Measurements from ENCODE around the gene AHRR. TPM values are rescaled to one million over a fixed set of nuclear protein-coding genes. Genes with fewer than 3 reads are reported as not detected.
"Not testable (repeated sequence)": the region's sequence is repeated elsewhere in the genome, so short reads cannot be mapped to it uniquely, and the experiment has no call there.

Gene AHRR
- total RNA-seq, 1 donor from 2014 or later = 54.9 TPM

DNA sequence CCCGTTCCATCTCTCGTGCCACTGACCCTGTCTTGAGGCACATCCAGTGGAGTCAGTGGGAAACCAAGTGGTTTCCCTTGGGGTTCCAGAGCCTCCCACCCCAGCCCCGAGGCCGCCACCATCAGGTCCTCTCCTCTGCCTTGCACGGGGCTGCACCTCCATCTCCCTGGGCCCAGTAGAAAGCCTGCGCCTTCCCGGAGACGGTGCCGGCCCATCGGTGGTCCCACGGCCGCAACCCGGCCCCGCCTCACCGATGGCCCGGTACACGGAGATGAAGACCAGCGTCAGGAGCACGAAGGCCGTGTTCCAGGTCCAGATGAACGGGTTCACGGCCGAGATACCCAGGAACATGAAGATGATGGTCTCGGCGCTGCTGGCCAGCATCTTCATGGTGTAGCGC, 161.5 kb downstream of the AHRR start:
- H3K4me1 Mint-ChIP-seq (ENCODE audit: unreplicated experiment) = no peaks in the 10 kb centered on the region
- TF ChIP-seq, protein P1, sequence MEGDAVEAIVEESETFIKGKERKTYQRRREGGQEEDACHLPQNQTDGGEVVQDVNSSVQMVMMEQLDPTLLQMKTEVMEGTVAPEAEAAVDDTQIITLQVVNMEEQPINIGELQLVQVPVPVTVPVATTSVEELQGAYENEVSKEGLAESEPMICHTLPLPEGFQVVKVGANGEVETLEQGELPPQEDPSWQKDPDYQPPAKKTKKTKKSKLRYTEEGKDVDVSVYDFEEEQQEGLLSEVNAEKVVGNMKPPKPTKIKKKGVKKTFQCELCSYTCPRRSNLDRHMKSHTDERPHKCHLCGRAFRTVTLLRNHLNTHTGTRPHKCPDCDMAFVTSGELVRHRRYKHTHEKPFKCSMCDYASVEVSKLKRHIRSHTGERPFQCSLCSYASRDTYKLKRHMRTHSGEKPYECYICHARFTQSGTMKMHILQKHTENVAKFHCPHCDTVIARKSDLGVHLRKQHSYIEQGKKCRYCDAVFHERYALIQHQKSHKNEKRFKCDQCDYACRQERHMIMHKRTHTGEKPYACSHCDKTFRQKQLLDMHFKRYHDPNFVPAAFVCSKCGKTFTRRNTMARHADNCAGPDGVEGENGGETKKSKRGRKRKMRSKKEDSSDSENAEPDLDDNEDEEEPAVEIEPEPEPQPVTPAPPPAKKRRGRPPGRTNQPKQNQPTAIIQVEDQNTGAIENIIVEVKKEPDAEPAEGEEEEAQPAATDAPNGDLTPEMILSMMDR (IDR thresholded peaks at IDR 0.05) = no peak
- no peak for DNase-seq (ENCODE audit: extremely low spot score, unreplicated experiment)
- no peak overlapping the region for H3K27ac Mint-ChIP-seq (ENCODE audit: unreplicated experiment)
- no peaks in the 10 kb centered on the region for H3K27me3 Mint-ChIP-seq (ENCODE audit: unreplicated experiment)
- H3K4me3 Mint-ChIP-seq (ENCODE audit: unreplicated experiment) = no peak overlapping the region
- no peaks in the 10 kb centered on the region for H3K9me3 Mint-ChIP-seq (ENCODE audit: unreplicated experiment)
- no peaks in the 10 kb centered on the region for H3K36me3 Mint-ChIP-seq (ENCODE audit: unreplicated experiment)

DNA sequence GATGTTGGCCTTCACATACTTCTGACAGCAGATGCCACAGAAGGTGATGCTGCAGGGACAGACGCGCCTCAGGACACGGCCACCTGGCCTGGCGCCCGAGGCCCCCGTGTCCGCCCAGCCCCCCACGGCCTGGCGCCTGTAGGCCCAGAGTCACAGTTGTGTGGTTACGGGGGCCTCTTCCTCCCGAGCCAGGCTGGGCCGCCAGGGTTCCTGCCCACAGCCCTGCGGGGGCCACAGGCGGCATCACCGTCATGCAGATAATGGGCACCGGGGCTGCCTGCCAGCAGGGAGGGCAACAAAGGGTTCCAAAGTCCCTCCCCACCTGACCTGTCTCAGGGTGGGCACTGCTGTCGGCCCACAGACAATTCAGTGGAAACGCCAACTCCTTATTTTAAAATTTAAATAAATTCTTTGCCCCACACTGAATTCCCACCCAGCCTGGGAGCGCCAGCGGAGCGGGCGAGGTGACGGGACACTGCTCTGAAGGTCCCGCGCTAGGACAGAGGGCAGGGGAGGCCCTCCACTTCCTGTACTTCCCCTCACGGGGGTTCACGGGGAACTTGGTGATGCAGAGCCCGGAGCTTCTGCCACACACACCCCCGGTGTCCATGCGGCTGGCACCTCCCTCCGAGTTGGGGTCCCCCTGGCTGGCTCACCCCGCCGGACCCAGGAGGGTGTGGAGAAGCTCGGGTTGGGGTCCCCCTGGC, 162.1 kb downstream of the AHRR start:
- no peak overlapping the region for H3K27ac Mint-ChIP-seq (ENCODE audit: unreplicated experiment)
- no peak for DNase-seq (ENCODE audit: extremely low spot score, unreplicated experiment)
- H3K27me3 Mint-ChIP-seq (ENCODE audit: unreplicated experiment) = no peaks in the 10 kb centered on the region
- H3K9me3 Mint-ChIP-seq (ENCODE audit: unreplicated experiment) = no peaks in the 10 kb centered on the region
- H3K4me3 Mint-ChIP-seq (ENCODE audit: unreplicated experiment) = no peak overlapping the region
- H3K4me1 Mint-ChIP-seq (ENCODE audit: unreplicated experiment) = no peaks in the 10 kb centered on the region
- TF ChIP-seq, protein P1 (IDR thresholded peaks at IDR 0.05) = no peak
- no peaks in the 10 kb centered on the region for H3K36me3 Mint-ChIP-seq (ENCODE audit: unreplicated experiment)

DNA sequence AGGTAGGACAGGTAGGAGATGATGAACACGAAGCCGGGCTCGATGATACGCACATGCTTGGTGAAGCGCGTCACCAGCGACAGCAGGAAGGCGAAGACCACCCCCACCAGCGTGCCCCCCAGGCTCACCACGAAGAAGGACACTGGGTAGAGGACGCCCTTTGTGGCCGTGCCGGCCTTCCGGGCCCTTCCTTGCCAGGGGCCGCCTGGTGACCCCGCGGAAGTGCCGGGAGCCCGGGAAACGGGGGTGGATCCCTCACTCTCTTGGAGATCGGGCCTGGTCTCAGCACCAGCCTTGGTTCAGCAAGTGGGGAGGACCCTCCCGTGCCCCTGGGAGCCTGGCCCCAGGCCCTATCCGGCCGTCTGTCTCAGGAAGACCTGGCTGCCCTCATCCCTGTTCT, 163.0 kb downstream of the AHRR start:
- no peak overlapping the region for H3K4me3 Mint-ChIP-seq (ENCODE audit: unreplicated experiment)
- no peaks in the 10 kb centered on the region for H3K36me3 Mint-ChIP-seq (ENCODE audit: unreplicated experiment)
- H3K27me3 Mint-ChIP-seq (ENCODE audit: unreplicated experiment) = no peaks in the 10 kb centered on the region
- H3K4me1 Mint-ChIP-seq (ENCODE audit: unreplicated experiment) = no peaks in the 10 kb centered on the region
- H3K9me3 Mint-ChIP-seq (ENCODE audit: unreplicated experiment) = no peaks in the 10 kb centered on the region
- no peak for DNase-seq (ENCODE audit: extremely low spot score, unreplicated experiment)
- no peak overlapping the region for H3K27ac Mint-ChIP-seq (ENCODE audit: unreplicated experiment)
- TF ChIP-seq, protein P1 (IDR thresholded peaks at IDR 0.05) = no peak

DNA sequence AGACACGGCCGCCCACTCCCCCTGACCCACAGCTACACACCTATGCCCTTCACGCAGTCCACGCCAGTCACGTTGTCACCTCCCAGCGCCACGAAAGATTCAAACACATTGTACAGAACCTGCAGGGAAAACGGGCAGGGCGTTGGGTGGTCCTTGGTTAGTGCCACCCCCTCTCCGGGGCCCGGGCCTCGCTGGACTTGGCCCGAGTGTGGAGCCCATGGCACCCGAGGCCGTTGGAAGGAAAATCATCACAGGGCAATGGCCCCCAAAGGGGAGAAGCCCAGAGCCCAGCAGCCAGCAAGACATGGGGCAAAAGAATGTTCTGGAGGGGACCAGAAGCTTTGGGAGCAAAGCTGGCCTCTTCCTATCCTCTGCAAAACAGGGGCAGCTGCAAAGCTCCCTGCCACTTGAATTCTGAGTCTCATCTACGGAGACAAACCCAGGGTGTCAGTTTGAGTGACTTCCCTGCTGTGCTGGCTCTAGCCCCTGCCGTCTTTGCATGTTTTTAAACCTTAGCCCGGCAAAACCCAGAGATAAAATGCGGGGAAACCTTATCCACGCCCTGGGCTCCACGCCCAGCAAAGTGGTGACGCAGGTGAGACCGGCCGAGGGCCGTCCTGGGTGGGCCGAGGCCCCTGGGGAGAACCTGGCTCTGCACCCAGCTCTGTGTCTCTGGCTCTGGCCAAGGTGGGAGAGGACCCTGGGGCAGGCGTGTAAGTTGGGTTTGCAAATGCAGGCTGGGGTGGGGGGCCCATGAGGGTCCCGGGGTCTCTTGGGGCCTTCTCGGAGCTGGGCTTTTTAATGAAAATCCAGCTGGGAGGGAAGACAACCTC, 163.8 kb downstream of the AHRR start:
- TF ChIP-seq, protein P1 (IDR thresholded peaks at IDR 0.05) = no peak
- Mint-ChIP-seq H3K9me3 (ENCODE audit: unreplicated experiment) (no peaks in the 10 kb centered on the region), H3K27me3 (ENCODE audit: unreplicated experiment) (no peaks in the 10 kb centered on the region), H3K36me3 (ENCODE audit: unreplicated experiment) (no peaks in the 10 kb centered on the region), H3K27ac (ENCODE audit: unreplicated experiment) (no peak overlapping the region), H3K4me3 (ENCODE audit: unreplicated experiment) (no peak overlapping the region), H3K4me1 (ENCODE audit: unreplicated experiment) (no peaks in the 10 kb centered on the region)
- no peak for DNase-seq (ENCODE audit: extremely low spot score, unreplicated experiment)

DNA sequence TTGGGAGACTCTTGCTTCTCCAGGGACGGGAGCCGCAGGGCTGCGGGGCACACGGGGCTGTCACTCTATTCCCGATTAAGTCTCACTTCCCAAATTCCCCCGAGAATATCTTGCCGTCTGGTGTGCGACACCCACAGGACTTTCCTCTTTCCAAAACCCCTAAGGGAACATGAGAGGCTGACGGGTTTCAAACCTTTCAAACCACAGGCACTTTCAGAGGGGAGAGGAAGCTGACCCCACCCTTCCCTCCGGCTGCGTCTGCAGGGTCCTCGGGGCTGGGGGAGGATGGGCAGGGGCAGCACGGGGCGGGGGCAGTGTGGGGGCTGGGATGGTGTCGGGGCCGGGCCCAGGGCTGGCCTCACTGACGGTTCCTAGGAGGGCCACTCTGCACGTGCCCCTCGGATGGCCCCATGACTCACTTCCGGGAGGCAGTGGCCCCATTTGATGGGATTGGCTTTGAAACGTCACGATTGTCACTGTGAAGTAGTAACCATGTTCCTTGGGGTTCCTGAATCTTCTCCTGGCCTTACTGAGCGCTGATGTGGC, 164.5 kb downstream of the AHRR start:
- H3K27me3 Mint-ChIP-seq (ENCODE audit: unreplicated experiment) = no peaks in the 10 kb centered on the region
- TF ChIP-seq, protein P1 (IDR thresholded peaks at IDR 0.05) = no peak

DNA sequence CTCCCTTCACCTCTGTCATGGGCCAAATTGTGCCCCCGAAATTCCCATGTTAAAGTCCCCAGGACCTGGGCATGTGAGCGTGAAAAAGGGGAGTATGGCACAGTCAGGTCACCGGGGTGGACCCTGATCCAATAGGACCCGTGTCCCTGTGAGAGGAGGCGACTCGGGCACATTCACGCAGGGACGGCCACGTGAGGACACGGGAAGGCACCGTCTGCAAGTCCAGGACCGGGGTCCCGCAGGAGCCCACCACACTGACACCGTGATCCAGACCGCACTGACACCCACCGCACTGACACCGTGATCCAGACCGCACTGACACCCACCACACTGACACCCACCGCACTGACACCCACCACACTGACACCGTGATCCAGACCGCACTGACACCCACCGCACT, 165.1 kb downstream of the AHRR start:
- H3K27me3 Mint-ChIP-seq (ENCODE audit: unreplicated experiment); H3K36me3 Mint-ChIP-seq (ENCODE audit: unreplicated experiment); H3K4me3 Mint-ChIP-seq (ENCODE audit: unreplicated experiment); DNase-seq (ENCODE audit: extremely low spot score, unreplicated experiment); H3K27ac Mint-ChIP-seq (ENCODE audit: unreplicated experiment); H3K4me1 Mint-ChIP-seq (ENCODE audit: unreplicated experiment); H3K9me3 Mint-ChIP-seq (ENCODE audit: unreplicated experiment): not testable (repeated sequence)

More for the DNA sequence above, 164.5 kb downstream of the AHRR start:
- Mint-ChIP-seq H3K27ac (ENCODE audit: unreplicated experiment) (no peak overlapping the region), H3K4me1 (ENCODE audit: unreplicated experiment) (no peaks in the 10 kb centered on the region), H3K4me3 (ENCODE audit: unreplicated experiment) (no peak overlapping the region), H3K36me3 (ENCODE audit: unreplicated experiment) (no peaks in the 10 kb centered on the region), H3K9me3 (ENCODE audit: unreplicated experiment) (no peaks in the 10 kb centered on the region)
- no peak for DNase-seq (ENCODE audit: extremely low spot score, unreplicated experiment)

All from osteocyte (in vitro differentiated cells).